GM13976 (cell line): Measurements from ENCODE around the gene KCNH1.
A peak's percentile ranks its signal among the peaks of the same experiment; 100 is the strongest.

ENCODE experiments used
- DNase-seq: peaks from one replicate; pipeline ENCODE4 v3.0.0; 2012; ENCODE audit warnings: low spot score
- CTCF ChIP-seq: IDR thresholded peaks from 2 replicates; pipeline ENCODE4 v1.5.1; 2012; ENCODE audit warnings: borderline replicate concordance, mild to moderate bottlenecking; ENCODE audit not compliant: insufficient read depth; ENCODE audit errors: extremely low read depth, missing control alignments, control extremely low read depth
- in situ Hi-C: fragments of 300-500 bp; cut with MboI; formaldehyde crosslinking; loops from one replicate; pipeline ENCODE4 v1.12.0; 2022; ENCODE audit warnings: low sequenced_read_pairs, mixed read lengths, inconsistent platforms; ENCODE audit not compliant: unreplicated experiment

The KCNH1 gene

GRCh38 chr1:211153932-211154331 is 20.0 kb upstream of the KCNH1 start:
- in situ Hi-C loops = no loop called here
- no peak for TF ChIP-seq CTCF
- DNase-seq = no peak

- TF ChIP-seq CTCF = no peak
- in situ Hi-C loops = loop anchor here (25.0 kb wide), 1 partner anchor 736 kb away; no protein-coding TSS in a partner anchor
- no peak for DNase-seq
Measured at GRCh38 chr1:211148366-211148765, 14.4 kb upstream of the KCNH1 start.

- in situ Hi-C loops = loop anchor here (25.0 kb wide), 1 partner anchor 734 kb away; no protein-coding TSS in a partner anchor
- no peak for DNase-seq
- no peak for TF ChIP-seq CTCF
Measured at GRCh38 chr1:211145944-211146343, 12.0 kb upstream of the KCNH1 start.

- TF ChIP-seq CTCF = peak; percentile 22
- in situ Hi-C loops = loop anchor here (10.0 to 25.0 kb wide), 2 partner anchors 561 to 723 kb away; no protein-coding TSS in a partner anchor
- peak; percentile 32 for DNase-seq
Measured at GRCh38 chr1:211135342-211135950, 1.5 kb upstream of the KCNH1 start.

DNA sequence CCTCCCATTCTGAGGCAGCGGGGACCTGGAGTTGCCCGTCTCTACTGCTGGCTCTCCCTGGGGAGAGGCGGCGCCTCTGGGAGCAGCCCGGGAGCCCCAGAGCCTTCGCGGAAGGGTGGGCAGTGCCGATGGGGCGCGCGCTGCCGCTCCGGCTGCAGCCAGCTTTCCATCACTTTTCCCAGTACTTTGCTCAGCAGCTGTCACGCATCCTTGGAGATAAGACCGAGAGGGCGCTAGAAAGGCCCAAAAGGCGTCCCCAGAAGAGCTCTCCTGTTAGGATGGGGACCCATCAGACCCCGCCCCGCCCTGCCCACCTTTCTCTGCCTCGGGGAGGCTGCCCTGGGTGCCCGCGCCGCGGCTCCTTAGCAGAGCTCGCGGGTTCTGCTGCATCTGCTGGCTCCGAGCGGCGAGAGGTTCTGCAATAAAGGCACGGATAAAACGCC is 534 bp downstream of the KCNH1 start:
- in situ Hi-C loops = loop anchor here (10.0 to 25.0 kb wide), 2 partner anchors 559 to 721 kb away; no protein-coding TSS in a partner anchor
- TF ChIP-seq CTCF = no peak
- DNase-seq = peak; percentile 30

GRCh38 chr1:211132721-211133392 is 1.1 kb downstream of the KCNH1 start:
- TF ChIP-seq CTCF = no peak
- in situ Hi-C loops = loop anchor here (10.0 to 25.0 kb wide), 2 partner anchors 558 to 721 kb away; no protein-coding TSS in a partner anchor
- DNase-seq = no peak
